GM18519 (cell line): Measurements from ENCODE around the gene TAPT1.

Experiments used
- ATAC-seq: cut with Tn5 transposase; IDR thresholded peaks from one replicate; pipeline ENCODE4 v1.9.1; 2021; ENCODE audit warnings: mild to moderate bottlenecking, moderate library complexity; ENCODE audit not compliant: unreplicated experiment, low FRiP score

TAPT1 gene

DNA sequence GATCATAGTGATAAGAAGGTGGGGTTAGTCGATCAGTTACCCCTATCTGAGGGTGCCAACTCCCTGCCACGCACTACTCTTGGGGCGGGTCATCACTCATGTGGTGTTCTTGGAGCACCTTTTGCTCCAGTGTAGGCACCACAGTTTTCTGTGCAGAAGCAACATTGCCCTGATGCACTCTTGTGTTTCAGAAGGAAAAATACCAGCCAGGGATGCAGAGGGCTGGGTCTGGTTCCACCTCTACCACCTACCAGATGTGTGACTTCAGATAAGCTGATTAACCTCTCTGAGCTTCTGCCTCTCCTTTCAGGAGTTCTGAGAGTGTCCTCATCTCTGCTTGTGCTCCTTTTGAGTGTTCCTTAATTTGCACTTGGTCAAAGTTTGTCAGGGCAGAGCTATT, 112.5 kb downstream of the TAPT1 start:
- ATAC-seq, result no peak

DNA sequence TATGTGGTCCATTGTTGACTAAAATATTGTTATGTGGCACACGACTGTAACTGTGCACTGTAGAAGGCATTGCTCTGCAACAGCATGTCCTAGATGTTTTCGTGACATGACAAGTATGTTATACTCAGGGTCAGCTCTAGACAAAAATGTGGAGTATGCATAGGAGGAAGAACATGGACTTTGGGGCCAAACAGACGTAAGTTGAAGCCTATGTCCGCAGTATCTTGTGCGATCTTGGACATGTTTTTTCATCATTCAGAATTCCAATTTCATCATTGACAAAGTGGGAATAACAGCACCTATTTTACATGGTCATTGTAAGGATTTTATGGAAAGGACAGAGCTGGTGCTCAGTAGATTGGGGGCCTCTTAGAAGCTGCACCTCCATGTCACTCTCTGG, 114.7 kb downstream of the TAPT1 start:
- no peak for ATAC-seq

GRCh38 chr4:16110661-16111290, 115.5 kb downstream of the TAPT1 start:
- no peak for ATAC-seq
